GM23338 (cell line): ENCODE data around the gene CDH4. TPM values are rescaled to one million over a fixed set of nuclear protein-coding genes. Genes with fewer than 3 reads are reported as not detected.

Experiments used
- ATAC-seq: fragments of 200-7000 bp; cut with Tn5 transposase; 3 replicates; pipeline ENCODE4 v1.9.1; 2020
- DNase-seq: peaks from one replicate; pipeline ENCODE4 v3.0.0-alpha.2; 2015; ENCODE audit warnings: low spot score
- H2AFZ ChIP-seq: fragments of 200-600 bp; sonication (generic); 2 replicates; pipeline ENCODE4 v1.8.0; 2016; ENCODE audit warnings: antibody characterized with exemption, mild to moderate bottlenecking, moderate library complexity
- H3F3A ChIP-seq: fragments of 200-600 bp; sonication (generic); replicated peaks from 2 replicates; pipeline ENCODE4 v1.8.0; 2017; ENCODE audit warnings: antibody characterized with exemption, mixed run types, low read depth
- H3K27ac ChIP-seq: fragments of 200-600 bp; sonication (generic); 2 replicates; pipeline ENCODE4 v1.6.1; 2016; ENCODE audit warnings: low read depth
- H3K27me3 ChIP-seq: fragments of 200-600 bp; sonication (generic); 2 replicates; pipeline ENCODE4 v1.8.0; 2016; ENCODE audit warnings: mild to moderate bottlenecking, mixed run types, moderate library complexity; ENCODE audit not compliant: insufficient read depth
- H3K36me3 ChIP-seq: fragments of 200-600 bp; sonication (generic); 2 replicates; pipeline ENCODE4 v1.8.0; 2016; ENCODE audit warnings: mild to moderate bottlenecking; ENCODE audit not compliant: insufficient read depth
- H3K4me1 ChIP-seq: fragments of 200-600 bp; sonication (generic); 2 replicates; pipeline ENCODE4 v1.8.0; 2016; ENCODE audit warnings: mild to moderate bottlenecking, moderate library complexity; ENCODE audit not compliant: insufficient read depth
- H3K4me2 ChIP-seq: fragments of 200-600 bp; sonication (generic); 2 replicates; pipeline ENCODE4 v1.7.1; 2017; ENCODE audit warnings: mixed run types
- H3K4me3 ChIP-seq: fragments of 200-600 bp; sonication (generic); 2 replicates; pipeline ENCODE4 v1.6.1; 2016; ENCODE audit warnings: mixed run types
- H3K79me2 ChIP-seq: fragments of 200-600 bp; sonication (generic); replicated peaks from 2 replicates; pipeline ENCODE4 v1.8.0; 2017; ENCODE audit warnings: mild to moderate bottlenecking; ENCODE audit not compliant: insufficient read depth
- H3K9me2 ChIP-seq: fragments of 200-600 bp; sonication (generic); 2 replicates; pipeline ENCODE4 v1.8.0; 2017; ENCODE audit not compliant: insufficient read depth
- H4K20me1 ChIP-seq: fragments of 200-600 bp; sonication (generic); replicated peaks from 2 replicates; pipeline ENCODE4 v1.8.0; 2017; ENCODE audit warnings: mild to moderate bottlenecking; ENCODE audit not compliant: insufficient read depth
- H3K27ac Mint-ChIP-seq: 2 replicates; pipeline ENCODE4 v1.8.0; 2020; ENCODE audit warnings: inconsistent platforms, mild to moderate bottlenecking, moderate library complexity, mixed read lengths
- H3K27me3 Mint-ChIP-seq: 3 replicates; pipeline ENCODE4 v1.8.0; 2022; ENCODE audit warnings: low read depth, mild to moderate bottlenecking, moderate library complexity, mixed read lengths, inconsistent platforms; ENCODE audit not compliant: insufficient read depth, poor library complexity
- H3K36me3 Mint-ChIP-seq: 3 replicates; pipeline ENCODE4 v1.8.0; 2021; ENCODE audit warnings: low read depth, mild to moderate bottlenecking, inconsistent platforms, moderate library complexity, mixed read lengths
- H3K4me1 Mint-ChIP-seq: 3 replicates; pipeline ENCODE4 v1.8.0; 2020; ENCODE audit warnings: mild to moderate bottlenecking, inconsistent platforms, mixed read lengths
- H3K4me3 Mint-ChIP-seq: 3 replicates; pipeline ENCODE4 v1.8.0; 2021; ENCODE audit warnings: moderate library complexity, mild to moderate bottlenecking, inconsistent platforms, mixed read lengths
- H3K9me3 Mint-ChIP-seq: 3 replicates; pipeline ENCODE4 v1.8.0; 2020; ENCODE audit warnings: moderate library complexity, mild to moderate bottlenecking, inconsistent platforms, mixed read lengths
- CREB1 ChIP-seq: fragments of 250-450 bp; sonication (Bioruptor Pico); IDR thresholded peaks from 2 replicates; pipeline ENCODE4 v1.5.0; 2020; ENCODE audit warnings: low read depth, mild to moderate bottlenecking, moderate library complexity
- CTCF ChIP-seq, 2 experiments: fragments of 200-600 bp in 1 of 2; sonication (generic) in 1 of 2; conservative IDR thresholded peaks; 2 replicates each; pipeline versions ENCODE4 v1.5.1 to v1.6.1; 2016 to 2017; ENCODE audit warnings: antibody characterized with exemption in 2 of 2, low read depth in 2 of 2, mild to moderate bottlenecking in 2 of 2, moderate library complexity in 1 of 2
- ETS1 ChIP-seq: IDR thresholded peaks from 2 replicates; pipeline ENCODE4 v1.6.1; 2016; ENCODE audit warnings: antibody characterized with exemption
- EZH2 ChIP-seq: fragments of 200-600 bp; sonication (generic); IDR thresholded peaks from one replicate; pipeline ENCODE4 v1.8.0; 2017; ENCODE audit warnings: antibody characterized with exemption, mild to moderate bottlenecking, low read depth; ENCODE audit not compliant: unreplicated experiment
- EZH2phosphoT487 ChIP-seq: fragments of 200-600 bp; sonication (generic); IDR thresholded peaks from one replicate; pipeline ENCODE4 v1.8.1; 2018; ENCODE audit warnings: antibody characterized with exemption; ENCODE audit not compliant: unreplicated experiment
- JUNB ChIP-seq: IDR thresholded peaks from one replicate; pipeline ENCODE4 v1.6.1; 2016; ENCODE audit warnings: antibody characterized with exemption; ENCODE audit not compliant: unreplicated experiment
- NANOG ChIP-seq: IDR thresholded peaks from 2 replicates; pipeline ENCODE4 v1.6.1; 2016; ENCODE audit warnings: antibody characterized with exemption, borderline replicate concordance
- POLR2AphosphoS5 ChIP-seq: IDR thresholded peaks from 2 replicates; pipeline ENCODE4 v1.6.1; 2016; ENCODE audit warnings: antibody characterized with exemption, low read depth
- REST ChIP-seq: IDR thresholded peaks from one replicate; pipeline ENCODE4 v1.6.1; 2018; ENCODE audit warnings: antibody characterized with exemption; ENCODE audit not compliant: unreplicated experiment
- STAT1 ChIP-seq: IDR thresholded peaks from one replicate; pipeline ENCODE4 v1.6.1; 2016; ENCODE audit warnings: antibody characterized with exemption; ENCODE audit not compliant: unreplicated experiment
- ZNF114 ChIP-seq: fragments of 250-450 bp; sonication (Bioruptor Pico); IDR thresholded peaks from 2 replicates; pipeline ENCODE4 v1.5.0; 2020; ENCODE audit warnings: mild to moderate bottlenecking, moderate library complexity
- ZNF331 ChIP-seq: fragments of 250-450 bp; sonication (Bioruptor Pico); IDR thresholded peaks from 2 replicates; pipeline ENCODE4 v1.5.0; 2020; ENCODE audit warnings: low read depth, mild to moderate bottlenecking, moderate library complexity
- ZNF462 ChIP-seq: fragments of 250-450 bp; sonication (Bioruptor Pico); IDR thresholded peaks from 2 replicates; pipeline ENCODE4 v1.5.0; 2020; ENCODE audit warnings: mild to moderate bottlenecking, moderate library complexity
- polyA plus RNA-seq: library from polyadenylated mRNA; unstranded; fragments of >200 nt; fragmentation: Nextera tagmentation; extraction: Ambion mirVana; gene quantifications from 2 replicates; pipeline ENCODE4 v1.2.1, GENCODE V29; 2016
- total RNA-seq: library from RNA; depleted of rRNA; stranded (reverse); fragments of >200 nt; shearing (Covaris generic); gene quantifications from 2 replicates; pipeline ENCODE4 v1.2.3, GENCODE V29; 2014

The CDH4 gene
- total and polyA plus RNA-seq, 2 experiments from 2014 or later: 1.2 to 4.2 TPM

- Mint-ChIP-seq H3K36me3 (no peaks in the 10 kb centered on the region; the same call in 2 of the 3 replicates), H3K4me3 (no peak overlapping the region), H3K27me3 (peaks cover 11% of the 10 kb centered on the region), H3K27ac (no peak overlapping the region), H3K4me1 (peaks cover 28% of the 10 kb centered on the region), H3K9me3 (no peaks in the 10 kb centered on the region; the same call in 2 of the 3 replicates)
- Histone ChIP-seq H3K4me3 (no peak overlapping the region), H3K27me3 (no peaks in the 10 kb centered on the region), H2AFZ (no peak overlapping the region), H3K79me2 (no peaks in the 10 kb centered on the region), H3K9me2 (no peaks in the 10 kb centered on the region), H3K4me1 (peaks cover 3% of the 10 kb centered on the region), H3K4me2 (no peak overlapping the region), H3K36me3 (no peaks in the 10 kb centered on the region), H4K20me1 (peaks cover 3% of the 10 kb centered on the region; the same call in 1 of the 2 replicates), H3K27ac (no peak overlapping the region), H3F3A (no peaks in the 10 kb centered on the region)
- DNase-seq (no peak), ATAC-seq (no peak)
- TF ChIP-seq ZNF331 (CRISPR knock-in tag) (no peak), JUNB (no peak), ETS1 (no peak), EZH2phosphoT487 (no peak), POLR2AphosphoS5 (no peak), ZNF462 (CRISPR knock-in tag) (no peak), STAT1 (no peak), CTCF (conservative IDR thresholded peaks at IDR 0.05; ENCODE audit: low read depth in 2 of 2) (no peak), EZH2 (no peak), CREB1 (CRISPR knock-in tag) (no peak), ZNF114 (no peak), NANOG (no peak), REST (no peak)
Measured at GRCh38 chr20:61955668-61956395, 703.8 kb downstream of the CDH4 start.
